ENCODE measurements around the gene TSPAN18. TPM values are rescaled to one million over a fixed set of nuclear protein-coding genes. Genes with fewer than 3 reads are reported as not detected.
A peak's percentile ranks its signal among the peaks of the same experiment; 100 is the strongest.

Gene TSPAN18
- total and polyA plus RNA-seq, 2 of the 8 experiments (the other 6 are each of a cell fraction or from before 2014, with no cell fraction given), result 5.2 to 10.2 TPM

- Histone ChIP-seq H4K5ac (ENCODE audit: insufficient read length, low read depth, low read length) (no peak overlapping the region), H3K56ac (replicated peaks; ENCODE audit: insufficient read length, low read depth, low read length) (no peak overlapping the region), H3K14ac (ENCODE audit: insufficient read length) (no peak overlapping the region), H3K36me3 (ENCODE audit: control insufficient read depth in 2 of 4, insufficient read depth in 4 of 4, low read length in 3 of 4) (no peaks in the 10 kb centered on the region; a peak in 1 of 8 replicates), H2BK5ac (ENCODE audit: low read depth, low read length) (no peak overlapping the region; the same call in 1 of the 2 replicates), H3K23ac (ENCODE audit: insufficient read length) (no peak overlapping the region), H4K91ac (replicated peaks; ENCODE audit: insufficient read length, low read length) (no peak overlapping the region), H3K79me2 (ENCODE audit: control insufficient read depth in 1 of 2, insufficient read depth in 2 of 2, low read length in 2 of 2) (no peaks in the 10 kb centered on the region), H2BK20ac (ENCODE audit: low read length) (no peak overlapping the region; the same call in 1 of the 2 replicates), H2BK15ac (ENCODE audit: low read length) (peak overlapping the region; percentile 5; the same call in 1 of the 2 replicates), H4K20me1 (replicated peaks in 1 of 2; ENCODE audit: control insufficient read depth in 1 of 2, insufficient read depth in 2 of 2, low read length in 2 of 2) (no peaks in the 10 kb centered on the region), H2BK12ac (ENCODE audit: low read depth, low read length) (peak overlapping the region; percentile 29; the same call in 1 of the 2 replicates), H3K4me2 (ENCODE audit: insufficient read depth in 1 of 2, low read depth in 2 of 2, low read length in 2 of 2) (no peak overlapping the region), H3K4me3 (ENCODE audit: extremely low read depth in 1 of 4, insufficient read depth in 2 of 4, low read depth in 3 of 4, low read length in 4 of 4) (no peak overlapping the region), H3K79me1 (ENCODE audit: low read depth, low read length) (no peaks in the 10 kb centered on the region), H3K9me3 (ENCODE audit: insufficient read depth in 2 of 2, low read depth in 1 of 2, low read length in 1 of 2) (no peaks in the 10 kb centered on the region), H3K27me3 (replicated peaks in 1 of 4; ENCODE audit: control insufficient read depth in 3 of 4, extremely low read depth in 1 of 4, insufficient read depth in 3 of 4, low read length in 3 of 4) (no peaks in the 10 kb centered on the region; a peak in 3 of 7 replicates), H2BK120ac (replicated peaks; ENCODE audit: low read depth, low read length) (no peak overlapping the region), H3K4me1 (replicated peaks in 1 of 4; ENCODE audit: control insufficient read depth in 3 of 4, insufficient read depth in 4 of 4, low read length in 3 of 4) (peaks cover 14 to 25% (median 20%) of the 10 kb centered on the region in 4 experiments), H2AFZ (ENCODE audit: low read length) (no peak overlapping the region), H3K27ac (ENCODE audit: low read depth, low read length) (no peak overlapping the region), H3K9ac (replicated peaks in 1 of 4; ENCODE audit: extremely low read depth in 1 of 4, low read depth in 3 of 4, low read length in 3 of 4) (no peak overlapping the region), H2AK5ac (ENCODE audit: low read depth, low read length) (peak overlapping the region; percentile 33), H3K18ac (ENCODE audit: extremely low read depth, low read length) (no peak overlapping the region), H4K8ac (ENCODE audit: extremely low read depth, insufficient read depth, low read length) (no peak overlapping the region), H3K23me2 (ENCODE audit: low read depth, low read length) (no peaks in the 10 kb centered on the region; the same call in 1 of the 2 replicates), H3K4ac (replicated peaks; ENCODE audit: insufficient read length, low read depth, low read length) (no peak overlapping the region)
- WGBS, 2 experiments (ENCODE audit: extremely low coverage in 1 of 2, insufficient coverage in 1 of 2, insufficient read length in 1 of 2, insufficient replicate concordance in 2 of 2, low coverage in 1 of 2, low lambda C conversion rate in 2 of 2, missing lambda C conversion rate in 1 of 2), result 74% methylated on average over 13 of the region's 13 CpGs; no CpG with 5 or more reads in 1 of the 2 experiments
- TF ChIP-seq KDM1A (IDR thresholded peaks at IDR 0.05; ENCODE audit: borderline replicate concordance, low read length) (0 out of 2 replicates have a peak, but pooled peaks have one; percentile 64), RNF2 (IDR thresholded peaks at IDR 0.05; ENCODE audit: borderline replicate concordance, low read depth, low read length, missing control alignments, poor library complexity, severe bottlenecking) (no peak), SAP30 (IDR thresholded peaks at IDR 0.05; ENCODE audit: insufficient read depth, insufficient replicate concordance, low read length) (no peak), RAD21 (IDR thresholded peaks at IDR 0.05 in 1 of 2, conservative IDR thresholded peaks at IDR 0.05 in 1 of 2; ENCODE audit: low read depth in 2 of 2, low read length in 2 of 2) (no peak), NANOG (IDR thresholded peaks at IDR 0.05; ENCODE audit: insufficient read depth, low read depth, low read length, poor library complexity, severe bottlenecking) (no peak), TAF1 (IDR thresholded peaks at IDR 0.05; ENCODE audit: low read depth, low read length) (no peak)
- ChIA-PET POLR2A (ENCODE audit: partially characterized antibody) (interaction anchor here (1.2 to 1.5 kb wide), 4 partner anchors 32 to 119 kb away, joined by 3 read pairs; no protein-coding TSS in a partner anchor), CTCF (ENCODE audit: partially characterized antibody) (interaction anchor here (1.1 to 4.1 kb wide), 12 partner anchors 9 to 279 kb away, joined by 3 to 26 read pairs (median 5); no protein-coding TSS in a partner anchor)
- FAIRE-seq, result no peak
- DNase-seq (ENCODE audit: low read depth in 1 of 2, low spot score in 2 of 2), result no peak
Observed at GRCh38 chr11:44885919-44886789, 159.4 kb downstream of the TSPAN18 start.
